IgD-negative memory B cell (primary cell): ENCODE data around the gene ACOX1. TPM values are rescaled to one million over a fixed set of nuclear protein-coding genes. Genes with fewer than 3 reads are reported as not detected.

Experiments used
- H3K27ac Mint-ChIP-seq, 3 donors: one replicate each; pipeline ENCODE4 v1.8.0; 2020 to 2022; ENCODE audit warnings: mild to moderate bottlenecking in 3 of 3, mixed read lengths in 3 of 3, moderate library complexity in 1 of 3
- H3K27me3 Mint-ChIP-seq: one replicate; pipeline ENCODE4 v1.8.0; 2021; ENCODE audit warnings: mixed read lengths
- H3K36me3 Mint-ChIP-seq: one replicate; pipeline ENCODE4 v1.8.0; 2020; ENCODE audit warnings: mild to moderate bottlenecking, mixed read lengths
- H3K4me1 Mint-ChIP-seq, 3 donors: one replicate each; pipeline ENCODE4 v1.8.0; 2020 to 2022; ENCODE audit warnings: mixed read lengths in 3 of 3, mild to moderate bottlenecking in 1 of 3
- H3K4me3 Mint-ChIP-seq, 4 donors: one replicate each; pipeline ENCODE4 v1.8.0; 2020 to 2022; ENCODE audit warnings: mild to moderate bottlenecking in 4 of 4, mixed read lengths in 4 of 4, moderate library complexity in 3 of 4
- H3K9me3 Mint-ChIP-seq, 3 donors: one replicate each; pipeline ENCODE4 v1.8.0; 2020 to 2021; ENCODE audit warnings: mixed read lengths in 3 of 3, mild to moderate bottlenecking in 1 of 3
- polyA plus RNA-seq: library from polyadenylated mRNA; unstranded; fragments of 300-500 nt; fragmentation: Illumina TruSeq; gene quantifications from one replicate; pipeline ENCODE4 v1.2.3, GENCODE V29; 2021

Gene ACOX1
- 19.3 TPM for polyA plus RNA-seq

GRCh38 chr17:75978938-75979704 is at the start of gene ACOX1, which contains the start of gene TEN1:
ACOX1 (minus strand) TSS chr17:75979166; CDS start chr17:75979073, 93 bp downstream.
TEN1 (plus strand) TSS chr17:75979240; CDS start chr17:75986193, 6,953 bp downstream.
- peak within 1 kb of the TSS; percentile 97 to 100 (median 99) for H3K4me3 Mint-ChIP-seq
- peak within 1 kb of the TSS; percentile 98 to 100 (median 99) for H3K27ac Mint-ChIP-seq
- peaks cover 12 to 32% (median 22%) of the 10 kb centered on the region in 3 donors for H3K4me1 Mint-ChIP-seq

GRCh38 chr17:76027159-76027839 is 48.3 kb upstream of the ACOX1 start, which contains the start of gene EVPL:
EVPL (minus strand) TSS chr17:76027306; CDS start chr17:76027198, 108 bp downstream.
- no peaks in the 10 kb centered on the region for H3K36me3 Mint-ChIP-seq
- peaks cover 0 to 7% (median 4%) of the 10 kb centered on the region in 3 donors for H3K4me1 Mint-ChIP-seq
- no peaks in the 10 kb centered on the region for H3K27me3 Mint-ChIP-seq
- no peak within 1 kb of the TSS for H3K4me3 Mint-ChIP-seq
- H3K9me3 Mint-ChIP-seq: no peaks in the 10 kb centered on the region
- peak within 1 kb of the TSS in 1 of 3 donors; percentile 69 for H3K27ac Mint-ChIP-seq

More at GRCh38 chr17:75978938-75979704, at the start of gene ACOX1, which contains the start of gene TEN1:
- peaks cover 7% of the 10 kb centered on the region for H3K36me3 Mint-ChIP-seq
- H3K27me3 Mint-ChIP-seq: no peaks in the 10 kb centered on the region
- no peaks in the 10 kb centered on the region for H3K9me3 Mint-ChIP-seq

- Mint-ChIP-seq H3K27ac (no peak overlapping the region), H3K4me1 (peaks cover 0 to 7% (median 4%) of the 10 kb centered on the region in 3 donors)
Measured at GRCh38 chr17:76026714-76027158, 47.8 kb upstream of the ACOX1 start.

GRCh38 chr17:76025294-76025693 is 46.3 kb upstream of the ACOX1 start:
- H3K9me3 Mint-ChIP-seq: no peaks in the 10 kb centered on the region
- H3K36me3 Mint-ChIP-seq: no peaks in the 10 kb centered on the region
- H3K4me3 Mint-ChIP-seq: no peak overlapping the region
- peaks cover 0 to 7% (median 4%) of the 10 kb centered on the region in 3 donors for H3K4me1 Mint-ChIP-seq
- H3K27me3 Mint-ChIP-seq: no peaks in the 10 kb centered on the region
- peak overlapping the region in 1 of 3 donors; percentile 68 for H3K27ac Mint-ChIP-seq

More at GRCh38 chr17:76026714-76027158, 47.8 kb upstream of the ACOX1 start:
- no peaks in the 10 kb centered on the region for H3K27me3 Mint-ChIP-seq
- H3K4me3 Mint-ChIP-seq: no peak overlapping the region
- no peaks in the 10 kb centered on the region for H3K9me3 Mint-ChIP-seq
- no peaks in the 10 kb centered on the region for H3K36me3 Mint-ChIP-seq

- Mint-ChIP-seq H3K4me3 (no peak overlapping the region), H3K27me3 (no peaks in the 10 kb centered on the region), H3K9me3 (no peaks in the 10 kb centered on the region), H3K27ac (no peak overlapping the region), H3K4me1 (peaks cover 0 to 1% (median 0%) of the 10 kb centered on the region in 3 donors), H3K36me3 (no peaks in the 10 kb centered on the region)
Measured at GRCh38 chr17:76024353-76024752, 45.4 kb upstream of the ACOX1 start.

GRCh38 chr17:76023900-76024237 is 44.9 kb upstream of the ACOX1 start:
- Mint-ChIP-seq H3K4me1 (no peaks in the 10 kb centered on the region), H3K9me3 (no peaks in the 10 kb centered on the region), H3K27me3 (no peaks in the 10 kb centered on the region), H3K27ac (no peak overlapping the region), H3K4me3 (no peak overlapping the region), H3K36me3 (no peaks in the 10 kb centered on the region)

- Mint-ChIP-seq H3K4me1 (no peaks in the 10 kb centered on the region), H3K36me3 (no peaks in the 10 kb centered on the region), H3K27ac (no peak overlapping the region), H3K4me3 (no peak overlapping the region), H3K27me3 (no peaks in the 10 kb centered on the region), H3K9me3 (no peaks in the 10 kb centered on the region)
Measured at GRCh38 chr17:76022973-76023899, 44.3 kb upstream of the ACOX1 start.

GRCh38 chr17:76022285-76022684 is 43.3 kb upstream of the ACOX1 start:
- H3K4me3 Mint-ChIP-seq: peak overlapping the region in 1 of 4 donors; percentile 17
- no peak overlapping the region for H3K27ac Mint-ChIP-seq
- no peaks in the 10 kb centered on the region for H3K4me1 Mint-ChIP-seq
- no peaks in the 10 kb centered on the region for H3K36me3 Mint-ChIP-seq
- no peaks in the 10 kb centered on the region for H3K27me3 Mint-ChIP-seq
- no peaks in the 10 kb centered on the region for H3K9me3 Mint-ChIP-seq

- Mint-ChIP-seq H3K27me3 (no peaks in the 10 kb centered on the region), H3K4me3 (no peak overlapping the region), H3K9me3 (no peaks in the 10 kb centered on the region), H3K4me1 (no peaks in the 10 kb centered on the region), H3K36me3 (no peaks in the 10 kb centered on the region), H3K27ac (no peak overlapping the region)
Measured at GRCh38 chr17:76019833-76020467, 41.0 kb upstream of the ACOX1 start.

- Mint-ChIP-seq H3K4me3 (no peak overlapping the region), H3K4me1 (peaks cover 0 to 6% (median 2%) of the 10 kb centered on the region in 3 donors), H3K36me3 (no peaks in the 10 kb centered on the region), H3K27me3 (no peaks in the 10 kb centered on the region), H3K9me3 (no peaks in the 10 kb centered on the region), H3K27ac (no peak overlapping the region)
Measured at GRCh38 chr17:76018801-76019200, 39.8 kb upstream of the ACOX1 start.

- H3K4me1 Mint-ChIP-seq: peaks cover 0 to 6% (median 2%) of the 10 kb centered on the region in 3 donors
- no peaks in the 10 kb centered on the region for H3K36me3 Mint-ChIP-seq
- no peak overlapping the region for H3K27ac Mint-ChIP-seq
- no peak overlapping the region for H3K4me3 Mint-ChIP-seq
- no peaks in the 10 kb centered on the region for H3K9me3 Mint-ChIP-seq
- no peaks in the 10 kb centered on the region for H3K27me3 Mint-ChIP-seq
Measured at GRCh38 chr17:76018340-76018680, 39.3 kb upstream of the ACOX1 start.

GRCh38 chr17:76017481-76018339 is 38.7 kb upstream of the ACOX1 start:
- no peak overlapping the region for H3K4me3 Mint-ChIP-seq
- peaks cover 0 to 6% (median 2%) of the 10 kb centered on the region in 3 donors for H3K4me1 Mint-ChIP-seq
- no peaks in the 10 kb centered on the region for H3K36me3 Mint-ChIP-seq
- H3K9me3 Mint-ChIP-seq: no peaks in the 10 kb centered on the region
- no peak overlapping the region for H3K27ac Mint-ChIP-seq
- no peaks in the 10 kb centered on the region for H3K27me3 Mint-ChIP-seq

GRCh38 chr17:76014925-76015261 is 35.9 kb upstream of the ACOX1 start:
- H3K36me3 Mint-ChIP-seq: no peaks in the 10 kb centered on the region
- H3K4me1 Mint-ChIP-seq: peaks cover 0 to 6% (median 2%) of the 10 kb centered on the region in 3 donors
- H3K9me3 Mint-ChIP-seq: no peaks in the 10 kb centered on the region
- no peak overlapping the region for H3K27ac Mint-ChIP-seq
- H3K27me3 Mint-ChIP-seq: no peaks in the 10 kb centered on the region
- no peak overlapping the region for H3K4me3 Mint-ChIP-seq
